HCT116 (cell line): ENCODE data around the gene DELE1. TPM values are rescaled to one million over a fixed set of nuclear protein-coding genes. Genes with fewer than 3 reads are reported as not detected.

Source experiments
- ATAC-seq: fragments of 200-7000 bp; cut with Tn5 transposase; 2 replicates; pipeline ENCODE4 v1.9.1; 2020; ENCODE audit warnings: mild to moderate bottlenecking, moderate library complexity
- BruUV-seq: library from RNA; stranded (reverse); fragments of 400-500 nt; replicated peaks from 2 replicates; lab custom pipeline; 2021; lab: Mats Ljungman, UMichigan
- CTCF ChIA-PET: fragments of 300-600 bp; sonication (Branson Sonifier 250); formaldehyde crosslinking; loops from one replicate; lab custom pipeline; 2021; ENCODE audit warnings: antibody characterized with exemption; lab: Charles Lee
- POLR2A ChIA-PET: fragments of 300-600, 350-600 bp; sonication (Branson Sonifier 250); formaldehyde crosslinking; loops from one replicate; lab custom pipeline; 2021; ENCODE audit warnings: antibody characterized with exemption; lab: Charles Lee
- RAD21 ChIA-PET, 2 experiments: fragments of 300-600 bp; sonication (Branson Sonifier 250); formaldehyde crosslinking; loops; one replicate each; lab custom pipeline; 2023; ENCODE audit warnings: low total read pairs in 2 of 2; ENCODE audit not compliant: uncharacterized antibody in 2 of 2, unreplicated experiment in 2 of 2, low non-redundant PET in 1 of 2; lab: Charles Lee
- DNase-seq: peaks from one replicate; pipeline ENCODE4 v3.0.0-alpha.2; 2010; ENCODE audit warnings: low read depth, low spot score
- H2AFZ ChIP-seq: fragments of 200-600 bp; shearing (Covaris generic), sonication (generic); 2 replicates; pipeline ENCODE4 v1.6.1; 2017; ENCODE audit warnings: low read depth, mixed run types, mixed read lengths, antibody characterized with exemption, low read length; ENCODE audit not compliant: poor library complexity, severe bottlenecking
- H3K27ac ChIP-seq: 2 replicates; pipeline ENCODE4 v1.5.1; 2012; ENCODE audit warnings: low read depth, low read length
- H3K27me3 ChIP-seq: fragments of 200-600 bp; sonication (generic); 2 replicates; pipeline ENCODE4 v1.6.1; 2016; ENCODE audit warnings: mixed run types, low read length, mixed read lengths; ENCODE audit not compliant: insufficient read depth
- H3K36me3 ChIP-seq, 2 experiments: fragments of 200-500 bp in 1 of 2; fragments of 200-600 bp in 1 of 2; sonication (Bioruptor generic) in 1 of 2; sonication (generic) in 1 of 2; 2 replicates each; pipeline versions ENCODE4 v1.5.1 to v1.6.1; 2014 to 2016; ENCODE audit warnings: low read length in 2 of 2, inconsistent platforms in 1 of 2, mixed read lengths in 1 of 2, mixed run types in 1 of 2; ENCODE audit not compliant: insufficient read depth in 2 of 2, control insufficient read depth in 1 of 2
- H3K4me1 ChIP-seq, 2 experiments: fragments of 200-600 bp in 1 of 2; sonication (generic) in 1 of 2; 2 replicates each; pipeline versions ENCODE4 v1.5.1 to v1.6.1; 2012 to 2017; ENCODE audit warnings: low read length in 2 of 2, inconsistent platforms in 1 of 2, mild to moderate bottlenecking in 1 of 2, mixed read lengths in 1 of 2, mixed run types in 1 of 2, moderate library complexity in 1 of 2; ENCODE audit not compliant: insufficient read depth in 2 of 2, control insufficient read depth in 1 of 2
- H3K4me2 ChIP-seq: fragments of 200-600 bp; sonication (generic); 2 replicates; pipeline ENCODE4 v1.6.1; 2017; ENCODE audit warnings: mixed run types, low read length, mixed read lengths
- H3K4me3 ChIP-seq, 2 experiments: fragments of 200-600 bp in 1 of 2; sonication (generic) in 1 of 2; replicated peaks in 1 of 2; 2 replicates each; pipeline ENCODE4 v1.5.1; 2011 to 2016; ENCODE audit warnings: low read length in 2 of 2, control low read depth in 1 of 2, low read depth in 1 of 2, mild to moderate bottlenecking in 1 of 2, mixed read lengths in 1 of 2, mixed run types in 1 of 2
- H3K79me2 ChIP-seq: fragments of 200-600 bp; sonication (generic); 2 replicates; pipeline ENCODE4 v1.6.1; 2017; ENCODE audit warnings: mild to moderate bottlenecking, mixed run types, low read length, moderate library complexity, mixed read lengths; ENCODE audit not compliant: insufficient read depth
- H3K9ac ChIP-seq: fragments of 200-600 bp; sonication (generic); 2 replicates; pipeline ENCODE4 v1.6.1; 2016; ENCODE audit warnings: low read length, mixed read lengths
- H3K9me2 ChIP-seq: fragments of 200-600 bp; sonication (generic), shearing (Covaris generic); 2 replicates; pipeline ENCODE4 v1.6.1; 2017; ENCODE audit warnings: mixed run types, mild to moderate bottlenecking, moderate library complexity; ENCODE audit not compliant: insufficient read depth
- H3K9me3 ChIP-seq, 2 experiments: fragments of 200-500 bp in 1 of 2; fragments of 200-600 bp in 1 of 2; sonication (Bioruptor generic) in 1 of 2; sonication (generic) in 1 of 2; 2 replicates each; pipeline ENCODE4 v1.6.1; 2014 to 2017; ENCODE audit warnings: low read length in 2 of 2, mixed read lengths in 2 of 2, inconsistent platforms in 1 of 2, low read depth in 1 of 2, mild to moderate bottlenecking in 1 of 2, mixed run types in 1 of 2, moderate library complexity in 1 of 2; ENCODE audit not compliant: control insufficient read depth in 1 of 2, insufficient read depth in 1 of 2
- H4K20me1 ChIP-seq: fragments of 200-600 bp; sonication (generic), shearing (Covaris generic); 2 replicates; pipeline ENCODE4 v1.6.1; 2017; ENCODE audit warnings: mixed run types, mild to moderate bottlenecking, moderate library complexity; ENCODE audit not compliant: insufficient read depth
- ATF3 ChIP-seq: IDR thresholded peaks from 2 replicates; pipeline ENCODE4 v1.6.1; 2012
- CEBPB ChIP-seq: IDR thresholded peaks from 2 replicates; pipeline ENCODE4 v1.6.1; 2012; ENCODE audit warnings: low read depth
- CTCF ChIP-seq, 3 experiments: fragments of 200-600 bp in 1 of 3; sonication (generic) in 1 of 3; IDR thresholded peaks in 2 of 3; conservative IDR thresholded peaks in 1 of 3; 2 replicates each; pipeline ENCODE4 v1.5.1; 2012 to 2017; ENCODE audit warnings: low read depth in 2 of 3, low read length in 2 of 3, antibody characterized with exemption in 1 of 3, borderline replicate concordance in 1 of 3, control low read depth in 1 of 3, mild to moderate bottlenecking in 1 of 3, mixed read lengths in 1 of 3, mixed run types in 1 of 3, moderate library complexity in 1 of 3; ENCODE audit not compliant: insufficient read depth in 1 of 3
- EGR1 ChIP-seq: IDR thresholded peaks from 2 replicates; pipeline ENCODE4 v1.6.1; 2012; ENCODE audit warnings: low read depth
- ELF1 ChIP-seq: IDR thresholded peaks from 2 replicates; pipeline ENCODE4 v1.6.1; 2012; ENCODE audit warnings: low read depth, borderline replicate concordance
- EZH2phosphoT487 ChIP-seq: fragments of 200-600 bp; IDR thresholded peaks from 2 replicates; pipeline ENCODE4 v1.6.1; 2018; ENCODE audit warnings: antibody characterized with exemption, borderline replicate concordance
- FOSL1 ChIP-seq: IDR thresholded peaks from 2 replicates; pipeline ENCODE4 v1.6.1; 2012; ENCODE audit warnings: low read depth
- JUND ChIP-seq: IDR thresholded peaks from 2 replicates; pipeline ENCODE4 v1.6.1; 2012
- POLR2A ChIP-seq: IDR thresholded peaks from 2 replicates; pipeline ENCODE4 v1.7.0; 2011; ENCODE audit warnings: borderline replicate concordance; ENCODE audit not compliant: insufficient read depth, insufficient read length; ENCODE audit errors: extremely low read depth
- POLR2AphosphoS5 ChIP-seq: IDR thresholded peaks from 2 replicates; pipeline ENCODE4 v1.6.1; 2011; ENCODE audit warnings: mild to moderate bottlenecking, low read depth, low read length, moderate library complexity
- RAD21 ChIP-seq: IDR thresholded peaks from 2 replicates; pipeline ENCODE4 v1.6.1; 2012; ENCODE audit warnings: low read depth, mild to moderate bottlenecking
- REST ChIP-seq: IDR thresholded peaks from 2 replicates; pipeline ENCODE4 v1.6.1; 2012; ENCODE audit warnings: low read depth
- SIN3A ChIP-seq: IDR thresholded peaks from 2 replicates; pipeline ENCODE4 v1.6.1; 2012; ENCODE audit warnings: low read depth
- SP1 ChIP-seq: IDR thresholded peaks from 2 replicates; pipeline ENCODE4 v1.6.1; 2012; ENCODE audit warnings: low read depth
- TCF7L2 ChIP-seq: IDR thresholded peaks from 2 replicates; pipeline ENCODE4 v1.7.0; 2011; ENCODE audit warnings: borderline replicate concordance, inconsistent platforms; ENCODE audit not compliant: insufficient read depth, insufficient read length; ENCODE audit errors: extremely low read depth
- YY1 ChIP-seq: IDR thresholded peaks from 2 replicates; pipeline ENCODE4 v1.6.1; 2011; ENCODE audit warnings: low read length, low read depth, moderate library complexity, mild to moderate bottlenecking; ENCODE audit not compliant: insufficient replicate concordance; ENCODE audit errors: extremely low read depth
- ZBTB33 ChIP-seq: IDR thresholded peaks from 2 replicates; pipeline ENCODE4 v1.6.1; 2011; ENCODE audit warnings: mild to moderate bottlenecking, low read length, moderate library complexity; ENCODE audit not compliant: insufficient replicate concordance; ENCODE audit errors: extremely low read depth
- ZNF274 ChIP-seq: fragments of 200-500 bp; sonication (Bioruptor generic); IDR thresholded peaks from 2 replicates; pipeline ENCODE4 v1.6.1; 2014; ENCODE audit warnings: mild to moderate bottlenecking, low read depth, low read length, inconsistent platforms
- intact Hi-C: fragments of 100-400 bp; cut with micrococcal nuclease; formaldehyde crosslinking; loops from 2 replicates; pipeline ENCODE4 v1.10.0; 2022
- total RNA-seq: library from RNA; stranded (reverse); gene quantifications from one replicate; pipeline ENCODE4 v1.2.1, GENCODE V29; 2021; ENCODE audit not compliant: unreplicated experiment

The DELE1 gene
- total RNA-seq, 1 experiment from 2014 or later: 74.1 TPM

GRCh38 chr5:141965071-141965470 lies 41.4 kb downstream of the DELE1 start:
- no peak overlapping the region for H3K4me2 ChIP-seq
- TF ChIP-seq EGR1: no peak
- TF ChIP-seq CEBPB: no peak
- TF ChIP-seq TCF7L2: no peak
- TF ChIP-seq SP1: no peak
- TF ChIP-seq ATF3: no peak
- TF ChIP-seq JUND: no peak
- no peak for TF ChIP-seq SIN3A
- TF ChIP-seq ZBTB33: no peak
- TF ChIP-seq ELF1: no peak
- no peak for TF ChIP-seq EZH2phosphoT487
- no peak for TF ChIP-seq YY1
- no peak for TF ChIP-seq ZNF274
- no peak for TF ChIP-seq POLR2AphosphoS5
- TF ChIP-seq POLR2A: no peak
- no peak for TF ChIP-seq CTCF (IDR thresholded peaks at IDR 0.05 in 2 of 3, conservative IDR thresholded peaks at IDR 0.05 in 1 of 3; ENCODE audit: borderline replicate concordance in 1 of 3, insufficient read depth in 1 of 3, low read depth in 2 of 3, low read length in 2 of 3)
- TF ChIP-seq FOSL1: no peak
- TF ChIP-seq REST: no peak
- TF ChIP-seq RAD21: no peak
- TF ChIP-seq, all 23 proteins: peak for 0
- CTCF ChIA-PET: no interaction called here
- POLR2A ChIA-PET: no interaction called here
- no peaks in the 10 kb centered on the region for H4K20me1 ChIP-seq
- H3K27ac ChIP-seq: no peak overlapping the region
- ATAC-seq (no peak), DNase-seq (no peak)
- BruUV-seq: no TSS peak
- H3K36me3 ChIP-seq: no peaks in the 10 kb centered on the region
- H3K9me3 ChIP-seq: no peaks in the 10 kb centered on the region
- RAD21 ChIA-PET: no interaction called here
- H3K27me3 ChIP-seq: no peaks in the 10 kb centered on the region
- peaks cover 0 to 17% of the 10 kb centered on the region in 2 experiments; a peak in 3 of 4 replicates for H3K4me1 ChIP-seq
- no peak overlapping the region for H2AFZ ChIP-seq
- H3K9ac ChIP-seq: no peak overlapping the region
- H3K9me2 ChIP-seq: no peaks in the 10 kb centered on the region
- intact Hi-C loops: no loop called here
- no peak overlapping the region for H3K4me3 ChIP-seq
- H3K79me2 ChIP-seq: peaks cover 10% of the 10 kb centered on the region
